Measurements from ENCODE around the gene IL17B. TPM values are rescaled to one million over a fixed set of nuclear protein-coding genes. Genes with fewer than 3 reads are reported as not detected.

The IL17B gene
- total RNA-seq, 1 experiment from 2014 or later: 0.27 TPM

DNA sequence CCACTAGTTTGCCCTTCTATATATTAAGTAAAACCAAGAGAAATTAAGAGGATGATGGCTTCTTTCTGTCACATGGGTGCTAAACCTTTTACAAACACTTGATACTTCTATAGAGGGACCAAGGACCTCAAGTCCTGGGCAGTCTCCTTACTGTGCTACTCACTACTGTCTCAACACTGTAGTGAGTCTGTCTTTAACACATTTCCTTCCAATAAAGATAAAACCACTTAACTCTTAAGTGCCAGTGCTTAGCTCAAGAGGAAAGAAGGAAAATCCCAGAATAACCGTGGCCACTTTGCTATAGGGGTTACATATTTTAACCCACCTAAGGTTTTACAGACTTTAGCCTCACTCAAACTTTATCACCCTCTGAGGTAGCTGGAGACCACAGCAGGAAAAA is 38.2 kb downstream of the IL17B start:
- DNase-seq (ENCODE audit: low spot score): no peak

GRCh38 chr5:149338364-149338763 is 40.7 kb downstream of the IL17B start:
- DNase-seq (ENCODE audit: low spot score): no peak
- in situ Hi-C loops (cut with HindIII; ENCODE audit: low sequenced_read_pairs): no loop called here

More for the DNA sequence above, 38.2 kb downstream of the IL17B start:
- in situ Hi-C loops (cut with HindIII; ENCODE audit: low sequenced_read_pairs): no loop called here

DNA sequence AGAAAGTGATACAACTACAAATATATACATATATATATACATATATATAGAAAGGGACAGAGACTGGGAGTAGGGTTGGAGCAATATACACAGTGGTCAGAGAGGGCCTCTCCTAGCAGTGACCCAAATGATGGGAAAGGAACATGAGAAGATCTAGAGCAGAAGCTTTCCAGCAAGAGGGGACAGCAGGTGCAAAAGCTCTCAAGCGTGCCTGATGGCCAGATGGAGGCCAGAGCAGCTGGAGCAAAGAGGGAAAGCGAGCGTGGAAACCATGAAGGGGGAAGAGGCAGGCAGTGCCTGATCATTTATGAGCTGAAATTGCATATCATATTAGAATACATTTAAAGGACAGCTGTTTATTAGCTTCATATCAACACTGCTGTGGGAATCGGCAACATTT is 41.4 kb downstream of the IL17B start:
- in situ Hi-C loops (cut with HindIII; ENCODE audit: low sequenced_read_pairs): no loop called here

DNA sequence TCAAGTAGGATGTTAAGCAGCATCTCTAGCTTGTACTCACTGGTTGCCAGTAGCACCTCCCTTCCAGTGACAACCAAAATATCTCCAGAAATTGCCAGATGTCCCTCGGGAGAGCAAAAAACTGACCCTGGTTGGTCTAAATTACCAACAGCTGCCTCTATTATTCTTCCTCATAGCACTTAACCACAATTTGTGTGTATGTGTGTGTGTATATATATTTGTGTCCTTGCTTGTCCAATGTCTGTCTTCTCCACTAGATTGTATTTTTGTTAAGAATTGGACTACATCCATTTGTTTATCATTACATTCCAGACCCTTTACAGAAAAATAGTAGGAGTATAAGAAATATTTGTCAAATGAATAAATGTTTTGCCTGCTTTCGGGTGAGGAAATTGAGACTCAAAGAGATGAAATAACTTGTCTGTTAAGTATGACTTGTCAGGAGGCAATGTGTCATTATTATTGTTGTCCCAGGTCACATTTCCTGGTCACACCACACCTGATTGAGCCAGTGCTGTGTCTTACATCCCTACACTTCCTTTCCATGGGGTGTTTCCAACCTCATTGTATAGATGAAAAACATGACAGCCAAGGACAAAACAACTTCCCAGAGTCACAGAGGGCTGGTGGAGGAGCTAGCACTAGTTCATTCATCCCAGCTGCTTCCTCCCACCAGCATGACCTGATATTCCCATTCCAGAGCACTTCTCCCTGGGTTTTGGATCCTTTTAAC is 45.2 kb downstream of the IL17B start:
- in situ Hi-C loops (cut with HindIII; ENCODE audit: low sequenced_read_pairs): no loop called here

More for the DNA sequence above, 41.4 kb downstream of the IL17B start:
- DNase-seq (ENCODE audit: low spot score): peak; percentile 47

GRCh38 chr5:149328177-149328576 is 50.9 kb downstream of the IL17B start:
- in situ Hi-C loops (cut with HindIII; ENCODE audit: low sequenced_read_pairs): no loop called here
- DNase-seq (ENCODE audit: low spot score): no peak

More for the DNA sequence above, 45.2 kb downstream of the IL17B start:
- no peak for DNase-seq (ENCODE audit: low spot score)

DNA sequence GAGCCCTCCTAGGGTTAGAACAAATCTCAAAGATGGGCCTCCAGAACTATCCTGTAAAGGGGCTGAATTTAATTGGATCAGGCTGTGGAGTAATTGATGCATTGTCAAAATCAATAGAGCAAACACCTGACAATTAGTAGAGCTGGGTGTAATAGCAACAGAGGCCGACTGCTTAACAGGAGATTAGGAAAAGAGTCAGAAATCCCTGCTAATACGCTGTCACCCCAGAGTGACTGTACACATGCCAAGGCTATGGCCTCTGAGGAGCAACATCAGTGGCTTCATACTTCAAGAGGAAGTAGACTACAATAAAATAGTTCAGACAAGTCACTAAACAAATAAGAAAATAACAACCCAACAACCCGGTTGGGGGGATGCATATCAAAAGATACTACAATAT is 52.5 kb downstream of the IL17B start:
- in situ Hi-C loops (cut with HindIII; ENCODE audit: low sequenced_read_pairs): no loop called here
- no peak for DNase-seq (ENCODE audit: low spot score)

DNA sequence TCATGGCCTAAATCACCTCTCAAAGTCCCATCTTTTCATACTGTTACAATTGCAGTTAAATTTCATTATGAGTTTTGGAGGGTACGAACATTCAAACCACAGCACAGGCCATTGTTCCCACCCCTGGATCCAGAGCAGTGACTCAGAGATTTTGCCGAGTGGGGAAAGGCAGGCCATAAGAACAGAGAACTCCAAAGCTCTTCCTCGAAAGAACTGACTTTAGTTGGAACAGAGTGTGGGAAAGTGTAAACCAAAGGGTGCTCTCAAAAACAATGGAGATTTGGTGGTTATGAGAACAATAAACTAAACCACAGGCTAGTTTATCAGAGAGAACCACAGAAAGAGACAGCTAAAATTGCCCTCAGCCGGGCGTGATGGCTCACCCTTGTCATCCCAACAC is 53.2 kb downstream of the IL17B start:
- DNase-seq (ENCODE audit: low spot score): no peak
- in situ Hi-C loops (cut with HindIII; ENCODE audit: low sequenced_read_pairs): no loop called here

GRCh38 chr5:149325166-149325735 is 53.8 kb downstream of the IL17B start:
- DNase-seq (ENCODE audit: low spot score): no peak
- in situ Hi-C loops (cut with HindIII; ENCODE audit: low sequenced_read_pairs): no loop called here

GRCh38 chr5:149324641-149325040 is 54.5 kb downstream of the IL17B start:
- in situ Hi-C loops (cut with HindIII; ENCODE audit: low sequenced_read_pairs): no loop called here
- no peak for DNase-seq (ENCODE audit: low spot score)

Other genes with a start within 250 kb of the IL17B start
- gene ABLIM3, start 237.8 kb downstream of the IL17B start, total RNA-seq (2014; rRNA removed; shearing (Covaris generic)): 1.1 TPM in 1 of 2 replicates, not detected in the other
- 0.12 and 0.14 TPM in 2 replicates for gene AFAP1L1, start 107.4 kb downstream of the IL17B start, total RNA-seq (2014; rRNA removed; shearing (Covaris generic))
- gene GRPEL2, start 33.8 kb downstream of the IL17B start, total RNA-seq (2014; rRNA removed; shearing (Covaris generic)): 18.1 and 22.9 TPM in 2 replicates
- 13.0 and 14.0 TPM in 2 replicates for gene PCYOX1L, start 21.2 kb downstream of the IL17B start, total RNA-seq (2014; rRNA removed; shearing (Covaris generic))
- gene CSNK1A1, start 172.1 kb upstream of the IL17B start, total RNA-seq (2014; rRNA removed; shearing (Covaris generic)): 230 and 259 TPM in 2 replicates
- gene ARHGEF37, start 202.2 kb upstream of the IL17B start, total RNA-seq (2014; rRNA removed; shearing (Covaris generic)): not detected in 2 replicates

All from G401 (cell line).